ENCODE measurements around the gene NAALADL1.
"Not testable (repeated sequence)": the region's sequence is repeated elsewhere in the genome, so short reads cannot be mapped to it uniquely, and the experiment has no call there.

Gene NAALADL1

GRCh38 chr11:65045728-65046127 is 12.6 kb downstream of the NAALADL1 start:
- DNase-seq: no peak

GRCh38 chr11:65045061-65045460 is 13.3 kb downstream of the NAALADL1 start:
- no peak for DNase-seq

GRCh38 chr11:65043881-65044501 is 14.4 kb downstream of the NAALADL1 start:
- DNase-seq: peak; percentile 22

- no peak for DNase-seq
Measured at GRCh38 chr11:65042891-65043290, 15.5 kb downstream of the NAALADL1 start.

- peak; percentile 94 for DNase-seq
Measured at GRCh38 chr11:65040847-65041622, 17.3 kb downstream of the NAALADL1 start, which contains the start of gene SAC3D1. Gene SAC3D1 (plus strand): TSS chr11:65041210. CDS start chr11:65041293, 83 bp downstream.

- DNase-seq: no peak
Measured at GRCh38 chr11:65040520-65040846, 17.9 kb downstream of the NAALADL1 start.

GRCh38 chr11:65036931-65037330 is 21.4 kb downstream of the NAALADL1 start:
- DNase-seq: no peak

GRCh38 chr11:65035579-65035978 is 22.8 kb downstream of the NAALADL1 start:
- DNase-seq: no peak

GRCh38 chr11:65034423-65034822 is 23.9 kb downstream of the NAALADL1 start:
- DNase-seq: no peak

GRCh38 chr11:65032216-65032615 is 26.1 kb downstream of the NAALADL1 start:
- DNase-seq: no peak

GRCh38 chr11:65027213-65028067 is 30.9 kb downstream of the NAALADL1 start, which contains the start of gene SNX15:
Gene SNX15 (plus strand): TSS chr11:65027439. CDS start chr11:65027538, 99 bp downstream.
- DNase-seq: peak; percentile 97

- no peak for DNase-seq
Measured at GRCh38 chr11:65026810-65027209, 31.5 kb downstream of the NAALADL1 start.

GRCh38 chr11:65023502-65023901 is 34.9 kb downstream of the NAALADL1 start:
- not testable (repeated sequence) for DNase-seq

GRCh38 chr11:65021509-65021908 is 36.8 kb downstream of the NAALADL1 start:
- DNase-seq: no peak

GRCh38 chr11:65021003-65021402 is 37.4 kb downstream of the NAALADL1 start:
- DNase-seq: no peak

GRCh38 chr11:65019824-65020223 is 38.5 kb downstream of the NAALADL1 start:
- no peak for DNase-seq

GRCh38 chr11:65017937-65018336 is 40.4 kb downstream of the NAALADL1 start:
- no peak for DNase-seq

- DNase-seq: no peak
Measured at GRCh38 chr11:65016705-65017104, 41.6 kb downstream of the NAALADL1 start.

- DNase-seq: no peak
Measured at GRCh38 chr11:65014726-65015227, 43.6 kb downstream of the NAALADL1 start.

GRCh38 chr11:65013888-65014725 is 44.2 kb downstream of the NAALADL1 start, which contains the start of gene ARL2:
Gene ARL2 (plus strand): TSS chr11:65014160. CDS start chr11:65014208, 48 bp downstream.
- DNase-seq: peak; percentile 93

GRCh38 chr11:65013130-65013887 is 45.0 kb downstream of the NAALADL1 start:
- DNase-seq: peak; percentile 90

Data from fibroblast of skin of scalp (primary cell).